SK-N-SH treated with all-trans-retinoic acid at 6 μM for 48 hours (cell line): ENCODE results near the gene CCDC85C.

Experiments
- ATAC-seq: fragments of 200-7000 bp; cut with Tn5 transposase; 3 replicates; pipeline ENCODE4 v1.9.1; 2020; ENCODE audit warnings: mild to moderate bottlenecking, moderate library complexity
- BACH2 ChIP-seq: fragments of 250-450 bp; sonication (Bioruptor Pico); IDR thresholded peaks from 2 replicates; pipeline ENCODE4 v1.9.0; 2021; ENCODE audit warnings: mild to moderate bottlenecking, borderline replicate concordance
- CREB5 ChIP-seq: fragments of 250-450 bp; sonication (Bioruptor Pico); IDR thresholded peaks from 2 replicates; pipeline ENCODE4 v1.5.1; 2020; ENCODE audit warnings: low read depth, mild to moderate bottlenecking, moderate library complexity
- CSDC2 ChIP-seq: fragments of 250-450 bp; sonication (Bioruptor Pico); IDR thresholded peaks from 2 replicates; pipeline ENCODE4 v1.5.0; 2020; ENCODE audit warnings: mild to moderate bottlenecking, moderate library complexity
- CSRNP3 ChIP-seq: fragments of 250-450 bp; sonication (Bioruptor Pico); IDR thresholded peaks from 2 replicates; pipeline ENCODE4 v1.5.1; 2021; ENCODE audit warnings: mild to moderate bottlenecking, moderate library complexity
- ESRRG ChIP-seq: fragments of 250-450 bp; sonication (Bioruptor Pico); IDR thresholded peaks from 2 replicates; pipeline ENCODE4 v1.6.1; 2021; ENCODE audit warnings: mild to moderate bottlenecking
- GLIS3 ChIP-seq: fragments of 250-450 bp; sonication (Bioruptor Pico); IDR thresholded peaks from 2 replicates; pipeline ENCODE4 v1.5.0; 2020; ENCODE audit warnings: mild to moderate bottlenecking, moderate library complexity
- ISL1 ChIP-seq: fragments of 250-450 bp; sonication (Bioruptor Pico); IDR thresholded peaks from 2 replicates; pipeline ENCODE4 v2.1.2; 2022; ENCODE audit warnings: mild to moderate bottlenecking, moderate library complexity
- OSR1 ChIP-seq: fragments of 250-450 bp; sonication (Bioruptor Pico); IDR thresholded peaks from 2 replicates; pipeline ENCODE4 v1.8.0; 2022; ENCODE audit warnings: moderate library complexity, mild to moderate bottlenecking, inconsistent platforms
- POU6F1 ChIP-seq: fragments of 250-450 bp; sonication (Bioruptor Pico); IDR thresholded peaks from 2 replicates; pipeline ENCODE4 v1.8.0; 2021; ENCODE audit warnings: low read depth, mild to moderate bottlenecking, moderate library complexity, borderline replicate concordance
- PPARA ChIP-seq: fragments of 250-450 bp; sonication (Bioruptor Pico); IDR thresholded peaks from 2 replicates; pipeline ENCODE4 v1.5.0; 2020; ENCODE audit warnings: mild to moderate bottlenecking, borderline replicate concordance
- RARB ChIP-seq: fragments of 250-450 bp; sonication (Bioruptor Pico); IDR thresholded peaks from 2 replicates; pipeline ENCODE4 v1.8.0; 2021; ENCODE audit warnings: mild to moderate bottlenecking, moderate library complexity
- SNAI2 ChIP-seq: fragments of 250-450 bp; sonication (Bioruptor Pico); IDR thresholded peaks from 2 replicates; pipeline ENCODE4 v1.5.0; 2020; ENCODE audit warnings: mild to moderate bottlenecking, moderate library complexity
- TCF4 ChIP-seq: fragments of 250-450 bp; sonication (Bioruptor Pico); IDR thresholded peaks from 2 replicates; pipeline ENCODE4 v1.8.0; 2021; ENCODE audit warnings: mild to moderate bottlenecking, moderate library complexity, borderline replicate concordance
- TOX ChIP-seq: fragments of 250-450 bp; sonication (Bioruptor Pico); IDR thresholded peaks from 2 replicates; pipeline ENCODE4 v1.8.0; 2021; ENCODE audit warnings: mild to moderate bottlenecking, moderate library complexity, borderline replicate concordance
- TSHZ2 ChIP-seq: fragments of 250-450 bp; sonication (Bioruptor Pico); IDR thresholded peaks from 2 replicates; pipeline ENCODE4 v1.5.0; 2020; ENCODE audit warnings: mild to moderate bottlenecking, moderate library complexity
- ZC3H10 ChIP-seq: fragments of 250-450 bp; sonication (Bioruptor Pico); IDR thresholded peaks from 2 replicates; pipeline ENCODE4 v1.5.1; 2021; ENCODE audit warnings: mild to moderate bottlenecking, moderate library complexity
- ZFP3 ChIP-seq: fragments of 250-450 bp; sonication (Bioruptor Pico); IDR thresholded peaks from 2 replicates; pipeline ENCODE4 v1.5.0; 2020; ENCODE audit warnings: mild to moderate bottlenecking, moderate library complexity
- ZFP30 ChIP-seq: fragments of 450-650 bp; formaldehyde crosslinking; IDR thresholded peaks from 2 replicates; pipeline ENCODE4 v1.5.0; 2022; ENCODE audit warnings: mild to moderate bottlenecking, moderate library complexity
- ZNF565 ChIP-seq: fragments of 450-650 bp; formaldehyde crosslinking; conservative IDR thresholded peaks from 2 replicates; pipeline ENCODE4 v1.5.0; 2020; ENCODE audit warnings: low read depth, mild to moderate bottlenecking, moderate library complexity
- ZNF70 ChIP-seq: fragments of 450-650 bp; formaldehyde crosslinking; IDR thresholded peaks from 2 replicates; pipeline ENCODE4 v1.5.0; 2020; ENCODE audit warnings: mild to moderate bottlenecking, moderate library complexity

The CCDC85C gene

GRCh38 chr14:99596772-99597171 lies 7.2 kb downstream of the CCDC85C start:
- TF ChIP-seq OSR1 (CRISPR knock-in tag) (no peak), ZNF565 (no peak), CSRNP3 (CRISPR knock-in tag) (no peak), GLIS3 (no peak), SNAI2 (no peak), POU6F1 (no peak), ZC3H10 (no peak), TSHZ2 (no peak), RARB (CRISPR knock-in tag) (no peak), ZFP30 (CRISPR knock-in tag) (no peak), TOX (CRISPR knock-in tag) (no peak), CSDC2 (CRISPR knock-in tag) (no peak), ZNF70 (no peak), TCF4 (CRISPR knock-in tag) (no peak)
- TF ChIP-seq, all 23 proteins: peak for 0
- no peak for ATAC-seq

- ATAC-seq, result peak; percentile 40; the same call in 2 of the 3 replicates
- no peak for TF ChIP-seq SNAI2
These were observed 7.9 kb downstream of the CCDC85C start for GRCh38 chr14:99596071-99596627.

GRCh38 chr14:99595524-99595923 lies 8.5 kb downstream of the CCDC85C start:
- TF ChIP-seq ISL1, result no peak
- no peak for TF ChIP-seq CSDC2 (CRISPR knock-in tag)
- no peak for TF ChIP-seq PPARA (CRISPR knock-in tag)
- TF ChIP-seq RARB (CRISPR knock-in tag), result no peak
- no peak for TF ChIP-seq TCF4 (CRISPR knock-in tag)
- no peak for TF ChIP-seq ZNF565
- no peak for TF ChIP-seq ZFP3
- no peak for ATAC-seq

GRCh38 chr14:99595034-99595433 lies 9.0 kb downstream of the CCDC85C start:
- ATAC-seq, result no peak
- TF ChIP-seq PPARA (CRISPR knock-in tag) (no peak), BACH2 (CRISPR knock-in tag) (no peak), SNAI2 (no peak), ZFP30 (CRISPR knock-in tag) (no peak), ISL1 (no peak), ZNF565 (no peak), ZFP3 (no peak), ZNF70 (no peak), RARB (CRISPR knock-in tag) (no peak), ESRRG (no peak), CREB5 (CRISPR knock-in tag) (no peak)
- TF ChIP-seq, all 23 proteins: peak for 0
